ENCODE measurements around the gene SNX7. TPM values are rescaled to one million over a fixed set of nuclear protein-coding genes. Genes with fewer than 3 reads are reported as not detected.

SNX7 gene
- total and polyA plus RNA-seq, 2 donors (not counting 1 experiment from before 2014, with no cell fraction given) = not detected

DNA sequence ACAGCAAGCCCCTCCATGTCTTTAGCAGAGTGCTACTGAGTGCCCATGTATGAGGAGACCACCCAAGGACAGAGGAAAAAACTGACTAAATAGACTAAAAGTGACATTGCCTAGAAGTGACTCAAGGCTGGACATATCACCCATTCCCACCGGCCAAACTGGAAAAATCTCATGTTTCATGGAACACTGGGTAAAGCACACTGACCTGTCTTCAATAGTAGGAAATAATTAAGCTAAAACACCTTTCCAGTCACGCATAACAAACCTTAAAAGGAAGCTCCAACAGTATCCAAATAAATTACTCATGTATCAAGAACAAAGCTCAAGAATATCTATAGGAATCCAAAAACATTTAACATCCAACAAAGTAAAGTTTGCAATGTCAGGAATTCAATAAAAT lies 120.4 kb downstream of the SNX7 start:
- ChIA-PET POLR2A (no interaction called here), CTCF (interaction anchor here (1.9 kb wide), 1 partner anchor 12 kb away, joined by 4 read pairs; no protein-coding TSS in a partner anchor)
- H3K4me1 Mint-ChIP-seq = no peaks in the 10 kb centered on the region

DNA sequence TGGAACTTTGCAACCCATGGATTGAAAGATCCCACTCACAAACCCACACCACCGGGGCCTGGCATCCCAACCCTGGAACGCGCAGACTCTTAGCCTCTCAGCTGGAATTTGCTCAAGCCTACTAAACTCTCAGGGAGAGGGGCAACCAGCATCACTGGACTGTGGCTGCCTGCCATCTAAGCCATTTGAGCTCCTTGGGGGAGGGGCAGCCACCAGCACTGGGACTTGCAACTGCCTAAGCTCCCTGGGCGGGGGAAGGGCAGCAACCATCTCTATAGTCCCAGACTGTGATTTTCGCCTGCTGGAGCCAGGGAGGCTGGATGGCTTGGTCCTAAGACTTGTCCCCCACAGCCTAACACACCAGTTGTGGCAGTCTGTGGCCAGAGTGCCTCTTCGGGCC lies 122.3 kb downstream of the SNX7 start:
- Mint-ChIP-seq H3K27ac (no peak overlapping the region), H3K9me3 (ENCODE audit: insufficient read depth) (peaks cover 12% of the 10 kb centered on the region), H3K27me3 (no peaks in the 10 kb centered on the region), H3K4me3 (no peak overlapping the region), H3K4me1 (no peaks in the 10 kb centered on the region)
- DNase-seq (no peak), ATAC-seq (ENCODE audit: low read depth) (no peak)
- Histone ChIP-seq H3K27ac (ENCODE audit: low read length in 2 of 2) (no peak overlapping the region), H3K9ac (ENCODE audit: low read length) (no peak overlapping the region), H3K36me3 (replicated peaks in 1 of 2; ENCODE audit: control extremely low read depth in 1 of 2, control insufficient read depth in 1 of 2, extremely low read depth in 1 of 2, insufficient read depth in 2 of 2, low read length in 1 of 2) (no peaks in the 10 kb centered on the region), H2AFZ (ENCODE audit: insufficient read depth, low read depth, low read length, poor library complexity, severe bottlenecking) (no peak overlapping the region), H3K79me2 (ENCODE audit: control insufficient read depth, insufficient read depth, low read length) (no peaks in the 10 kb centered on the region), H3K27me3 (replicated peaks in 1 of 4; ENCODE audit: control extremely low read depth in 1 of 4, control insufficient read depth in 3 of 4, insufficient read depth in 4 of 4, low read length in 3 of 4) (no peaks in the 10 kb centered on the region), H3K4me2 (replicated peaks; ENCODE audit: low read depth, low read length, poor library complexity, severe bottlenecking) (no peak overlapping the region), H3K9me3 (ENCODE audit: control extremely low read depth in 1 of 3, control insufficient read depth in 2 of 3, insufficient read depth in 1 of 3, low read length in 2 of 3) (peaks cover 0 to 10% (median 0%) of the 10 kb centered on the region in 3 donors), H4K20me1 (ENCODE audit: control insufficient read depth, insufficient read depth, low read length, poor library complexity, severe bottlenecking) (no peaks in the 10 kb centered on the region), H3K4me3 (ENCODE audit: control extremely low read depth in 1 of 5, extremely low read depth in 1 of 5, insufficient read depth in 1 of 5, low read depth in 2 of 5, low read length in 4 of 5) (no peak overlapping the region), H3K4me1 (ENCODE audit: control insufficient read depth in 2 of 2, insufficient read depth in 2 of 2, low read length in 2 of 2) (no peaks in the 10 kb centered on the region)
- ChIA-PET POLR2A (no interaction called here), CTCF (no interaction called here)
- intact Hi-C loops (cut with micrococcal nuclease) = no loop called here
- TF ChIP-seq EZH2 (IDR thresholded peaks at IDR 0.05; ENCODE audit: borderline replicate concordance, insufficient read depth, low read depth, low read length, poor library complexity, severe bottlenecking) = no peak
- TF ChIP-seq, protein P1, sequence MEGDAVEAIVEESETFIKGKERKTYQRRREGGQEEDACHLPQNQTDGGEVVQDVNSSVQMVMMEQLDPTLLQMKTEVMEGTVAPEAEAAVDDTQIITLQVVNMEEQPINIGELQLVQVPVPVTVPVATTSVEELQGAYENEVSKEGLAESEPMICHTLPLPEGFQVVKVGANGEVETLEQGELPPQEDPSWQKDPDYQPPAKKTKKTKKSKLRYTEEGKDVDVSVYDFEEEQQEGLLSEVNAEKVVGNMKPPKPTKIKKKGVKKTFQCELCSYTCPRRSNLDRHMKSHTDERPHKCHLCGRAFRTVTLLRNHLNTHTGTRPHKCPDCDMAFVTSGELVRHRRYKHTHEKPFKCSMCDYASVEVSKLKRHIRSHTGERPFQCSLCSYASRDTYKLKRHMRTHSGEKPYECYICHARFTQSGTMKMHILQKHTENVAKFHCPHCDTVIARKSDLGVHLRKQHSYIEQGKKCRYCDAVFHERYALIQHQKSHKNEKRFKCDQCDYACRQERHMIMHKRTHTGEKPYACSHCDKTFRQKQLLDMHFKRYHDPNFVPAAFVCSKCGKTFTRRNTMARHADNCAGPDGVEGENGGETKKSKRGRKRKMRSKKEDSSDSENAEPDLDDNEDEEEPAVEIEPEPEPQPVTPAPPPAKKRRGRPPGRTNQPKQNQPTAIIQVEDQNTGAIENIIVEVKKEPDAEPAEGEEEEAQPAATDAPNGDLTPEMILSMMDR (IDR thresholded peaks at IDR 0.05) = no peak
- 93% methylated on average over 6 of the region's 6 CpGs for WGBS (ENCODE audit: insufficient coverage)

More for the DNA sequence above, 120.4 kb downstream of the SNX7 start:
- Histone ChIP-seq H4K20me1 (ENCODE audit: control insufficient read depth, insufficient read depth, low read length, poor library complexity, severe bottlenecking) (no peaks in the 10 kb centered on the region), H3K36me3 (replicated peaks in 1 of 2; ENCODE audit: control extremely low read depth in 1 of 2, control insufficient read depth in 1 of 2, extremely low read depth in 1 of 2, insufficient read depth in 2 of 2, low read length in 1 of 2) (no peaks in the 10 kb centered on the region), H3K9ac (ENCODE audit: low read length) (no peak overlapping the region), H3K27ac (ENCODE audit: low read length in 2 of 2) (no peak overlapping the region), H3K9me3 (ENCODE audit: control extremely low read depth in 1 of 3, control insufficient read depth in 2 of 3, insufficient read depth in 1 of 3, low read length in 2 of 3) (peaks cover 0 to 10% (median 0%) of the 10 kb centered on the region in 3 donors), H3K4me1 (ENCODE audit: control insufficient read depth in 2 of 2, insufficient read depth in 2 of 2, low read length in 2 of 2) (no peaks in the 10 kb centered on the region), H3K4me3 (ENCODE audit: control extremely low read depth in 1 of 5, extremely low read depth in 1 of 5, insufficient read depth in 1 of 5, low read depth in 2 of 5, low read length in 4 of 5) (no peak overlapping the region), H3K27me3 (replicated peaks in 1 of 4; ENCODE audit: control extremely low read depth in 1 of 4, control insufficient read depth in 3 of 4, insufficient read depth in 4 of 4, low read length in 3 of 4) (no peaks in the 10 kb centered on the region), H3K4me2 (replicated peaks; ENCODE audit: low read depth, low read length, poor library complexity, severe bottlenecking) (no peak overlapping the region), H2AFZ (ENCODE audit: insufficient read depth, low read depth, low read length, poor library complexity, severe bottlenecking) (no peak overlapping the region), H3K79me2 (ENCODE audit: control insufficient read depth, insufficient read depth, low read length) (no peaks in the 10 kb centered on the region)
- H3K9me3 Mint-ChIP-seq (ENCODE audit: insufficient read depth) = peaks cover 11% of the 10 kb centered on the region
- no peak overlapping the region for H3K4me3 Mint-ChIP-seq
- intact Hi-C loops (cut with micrococcal nuclease) = no loop called here
- no peak overlapping the region for H3K27ac Mint-ChIP-seq
- TF ChIP-seq, protein P1 (IDR thresholded peaks at IDR 0.05) = no peak
- TF ChIP-seq EZH2 (IDR thresholded peaks at IDR 0.05; ENCODE audit: borderline replicate concordance, insufficient read depth, low read depth, low read length, poor library complexity, severe bottlenecking) = no peak
- no peak for ATAC-seq (ENCODE audit: low read depth)
- no peaks in the 10 kb centered on the region for H3K27me3 Mint-ChIP-seq
- no peak for DNase-seq
- WGBS (ENCODE audit: insufficient coverage) = 100% methylated on average over 1 of the region's 2 CpGs
